GM12875 (cell line): ENCODE results near the gene GTPBP3.

Experiments used
- H3K4me3 ChIP-seq: one replicate; pipeline ENCODE4 v1.5.1; 2011; ENCODE audit warnings: low read depth, low read length, control low read depth
- CTCF ChIP-seq: IDR thresholded peaks from 2 replicates; pipeline ENCODE4 v1.5.1; 2011; ENCODE audit warnings: low read depth, mild to moderate bottlenecking, control low read depth, inconsistent platforms, low read length, moderate library complexity, borderline replicate concordance; ENCODE audit not compliant: insufficient read depth

GTPBP3 gene

GRCh38 chr19:17340302-17340870, 3.0 kb downstream of the GTPBP3 start:
- no peak for TF ChIP-seq CTCF
- no peak overlapping the region for H3K4me3 ChIP-seq

GRCh38 chr19:17340871-17341357, 3.6 kb downstream of the GTPBP3 start:
- no peak for TF ChIP-seq CTCF
- H3K4me3 ChIP-seq, result no peak overlapping the region

GRCh38 chr19:17341386-17341785, 4.0 kb downstream of the GTPBP3 start:
- TF ChIP-seq CTCF, result no peak
- H3K4me3 ChIP-seq, result no peak overlapping the region

- no peak for TF ChIP-seq CTCF
- no peak overlapping the region for H3K4me3 ChIP-seq
Measured at GRCh38 chr19:17341845-17342244, 4.5 kb downstream of the GTPBP3 start.

GRCh38 chr19:17346109-17346671, 8.8 kb downstream of the GTPBP3 start:
- no peak overlapping the region for H3K4me3 ChIP-seq
- peak; percentile 96 for TF ChIP-seq CTCF

- no peak overlapping the region for H3K4me3 ChIP-seq
- TF ChIP-seq CTCF, result no peak
Measured at GRCh38 chr19:17347361-17347760, 10.0 kb downstream of the GTPBP3 start.

GRCh38 chr19:17347877-17348276, 10.5 kb downstream of the GTPBP3 start:
- H3K4me3 ChIP-seq, result no peak overlapping the region
- no peak for TF ChIP-seq CTCF
